Measurements from ENCODE around the gene SH3GL1.
"Not testable (repeated sequence)": the region's sequence is repeated elsewhere in the genome, so short reads cannot be mapped to it uniquely, and the experiment has no call there.

The SH3GL1 gene

GRCh38 chr19:4342314-4342614, 58.1 kb downstream of the SH3GL1 start:
- Histone ChIP-seq H3K4me3 (ENCODE audit: low read depth in 1 of 2, low read length in 2 of 2) (peak overlapping the region; percentile 74 to 88), H3K36me3 (ENCODE audit: insufficient read depth, low read length) (peaks cover 8% of the 10 kb centered on the region), H3K27ac (ENCODE audit: low read depth, low read length) (peak overlapping the region; percentile 98), H3K9ac (ENCODE audit: low read length) (peak overlapping the region; percentile 72), H3K9me3 (ENCODE audit: low read length) (no peaks in the 10 kb centered on the region), H3K27me3 (ENCODE audit: control insufficient read depth in 1 of 2, insufficient read depth in 2 of 2, low read length in 2 of 2) (no peaks in the 10 kb centered on the region), H3K4me1 (ENCODE audit: insufficient read depth, low read length) (peaks cover 12% of the 10 kb centered on the region)

DNA sequence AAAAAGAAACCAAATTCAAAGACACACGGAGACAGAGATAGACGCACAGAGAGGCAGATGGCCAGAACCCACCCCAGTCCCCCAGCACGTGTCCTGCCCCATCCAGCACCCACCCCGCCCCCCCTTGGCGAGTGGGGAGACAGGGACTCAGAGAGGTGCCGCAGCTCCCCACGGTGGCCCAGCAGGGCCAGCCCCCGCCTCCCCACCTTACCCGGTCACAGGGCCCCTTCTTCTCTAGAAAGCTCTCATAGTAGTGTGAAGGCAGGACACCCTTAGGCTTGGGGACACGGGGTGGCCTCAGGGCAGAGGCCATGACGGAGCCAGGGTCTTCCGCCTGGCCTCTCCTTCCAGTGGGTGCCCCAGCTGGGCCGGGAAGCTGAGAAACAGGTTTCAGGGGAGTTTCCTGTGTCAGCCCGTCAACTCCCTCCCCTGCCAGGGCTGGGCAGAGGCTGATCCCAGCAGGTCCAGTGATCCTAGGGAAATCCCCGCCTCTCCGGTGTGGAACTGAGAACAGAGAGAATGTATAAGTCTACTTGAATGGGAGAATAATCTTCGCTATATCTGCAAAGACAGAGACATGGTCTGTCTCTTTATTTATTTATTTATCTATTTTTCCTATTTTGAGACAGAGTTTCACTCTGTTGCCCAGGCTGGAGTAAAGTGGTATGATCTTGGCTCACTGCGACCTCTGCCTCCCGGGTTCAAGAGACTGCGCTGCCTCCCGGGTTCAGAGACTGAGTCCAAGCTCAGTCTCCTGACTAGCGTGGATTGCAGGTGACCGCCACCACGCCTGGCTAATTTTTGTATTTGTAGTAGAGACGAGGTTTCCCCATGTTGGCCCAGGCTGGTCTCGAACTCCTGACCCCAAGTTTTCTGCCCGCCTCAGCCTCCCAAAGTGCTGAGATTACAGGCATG, 61.6 kb downstream of the SH3GL1 start, which contains the start of gene STAP2:
Gene STAP2 (minus strand): TSS at position 387 of the 915 bp plus-strand sequence. CDS start 74 bp downstream, at position 313.
- Histone ChIP-seq H3K9ac (ENCODE audit: low read length) (no peak within 1 kb of the TSS), H3K9me3 (ENCODE audit: low read length) (no peaks in the 10 kb centered on the region), H3K27ac (ENCODE audit: low read depth, low read length) (no peak within 1 kb of the TSS), H3K4me1 (ENCODE audit: insufficient read depth, low read length) (peaks cover 5% of the 10 kb centered on the region), H3K36me3 (ENCODE audit: insufficient read depth, low read length) (no peaks in the 10 kb centered on the region), H3K27me3 (ENCODE audit: control insufficient read depth in 1 of 2, insufficient read depth in 2 of 2, low read length in 2 of 2) (no peaks in the 10 kb centered on the region), H3K4me3 (ENCODE audit: low read depth in 1 of 2, low read length in 2 of 2) (peak within 1 kb of the TSS; percentile 30 to 53)

- no peaks in the 10 kb centered on the region for H3K36me3 ChIP-seq (ENCODE audit: insufficient read depth, low read length)
- peaks cover 5% of the 10 kb centered on the region for H3K4me1 ChIP-seq (ENCODE audit: insufficient read depth, low read length)
- no peak overlapping the region for H3K9ac ChIP-seq (ENCODE audit: low read length)
- no peaks in the 10 kb centered on the region for H3K27me3 ChIP-seq (ENCODE audit: control insufficient read depth in 1 of 2, insufficient read depth in 2 of 2, low read length in 2 of 2)
- peak overlapping the region; percentile 24 to 53 for H3K4me3 ChIP-seq (ENCODE audit: low read depth in 1 of 2, low read length in 2 of 2)
- H3K27ac ChIP-seq (ENCODE audit: low read depth, low read length), result no peak overlapping the region
- no peaks in the 10 kb centered on the region for H3K9me3 ChIP-seq (ENCODE audit: low read length)
Measured at GRCh38 chr19:4337906-4338440, 62.4 kb downstream of the SH3GL1 start.

DNA sequence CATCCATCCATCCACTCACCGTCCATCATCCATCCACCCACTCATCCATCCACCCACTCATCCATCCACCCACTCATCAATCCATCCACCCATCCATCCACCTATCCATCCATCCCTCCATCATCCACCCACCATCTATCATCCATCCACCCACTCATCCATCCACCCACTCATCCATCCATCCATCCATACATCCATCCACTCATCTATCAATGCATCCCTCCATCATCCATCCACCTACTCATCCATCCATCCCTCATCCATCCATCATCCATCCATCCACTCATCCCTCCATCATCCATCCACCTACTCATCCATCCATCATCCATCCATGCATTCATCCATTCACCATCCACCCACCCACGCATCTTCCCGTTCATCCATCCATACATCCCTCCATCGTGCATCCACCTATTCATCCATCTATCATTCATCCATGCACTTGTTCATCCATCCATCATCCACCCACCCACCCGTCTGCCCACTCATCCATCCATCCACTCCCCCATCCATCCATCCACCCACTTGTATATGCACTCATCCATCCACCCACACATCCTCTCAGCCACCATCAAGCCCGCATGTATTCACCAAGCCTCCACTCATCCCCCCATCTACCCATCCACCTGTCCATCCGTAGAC, 65.3 kb downstream of the SH3GL1 start:
- H3K9me3 ChIP-seq (ENCODE audit: low read length), result no peaks in the 10 kb centered on the region
- H3K9ac ChIP-seq (ENCODE audit: low read length), result no peak overlapping the region
- H3K27ac ChIP-seq (ENCODE audit: low read depth, low read length), result no peak overlapping the region
- no peak overlapping the region for H3K4me3 ChIP-seq (ENCODE audit: low read depth in 1 of 2, low read length in 2 of 2)
- H3K36me3 ChIP-seq (ENCODE audit: insufficient read depth, low read length), result no peaks in the 10 kb centered on the region
- H3K4me1 ChIP-seq (ENCODE audit: insufficient read depth, low read length), result no peaks in the 10 kb centered on the region
- H3K27me3 ChIP-seq (ENCODE audit: control insufficient read depth in 1 of 2, insufficient read depth in 2 of 2, low read length in 2 of 2), result no peaks in the 10 kb centered on the region

- peaks cover 0 to 26% of the 10 kb centered on the region in 2 donors for H3K27me3 ChIP-seq (ENCODE audit: control insufficient read depth in 1 of 2, insufficient read depth in 2 of 2, low read length in 2 of 2)
- H3K4me1 ChIP-seq (ENCODE audit: insufficient read depth, low read length), result peaks cover 13% of the 10 kb centered on the region
- H3K36me3 ChIP-seq (ENCODE audit: insufficient read depth, low read length), result no peaks in the 10 kb centered on the region
- H3K27ac ChIP-seq (ENCODE audit: low read depth, low read length), result no peak overlapping the region
- H3K9me3 ChIP-seq (ENCODE audit: low read length), result no peaks in the 10 kb centered on the region
- H3K4me3 ChIP-seq (ENCODE audit: low read depth in 1 of 2, low read length in 2 of 2), result no peak overlapping the region
- H3K9ac ChIP-seq (ENCODE audit: low read length), result no peak overlapping the region
Measured at GRCh38 chr19:4329858-4330257, 70.5 kb downstream of the SH3GL1 start.

DNA sequence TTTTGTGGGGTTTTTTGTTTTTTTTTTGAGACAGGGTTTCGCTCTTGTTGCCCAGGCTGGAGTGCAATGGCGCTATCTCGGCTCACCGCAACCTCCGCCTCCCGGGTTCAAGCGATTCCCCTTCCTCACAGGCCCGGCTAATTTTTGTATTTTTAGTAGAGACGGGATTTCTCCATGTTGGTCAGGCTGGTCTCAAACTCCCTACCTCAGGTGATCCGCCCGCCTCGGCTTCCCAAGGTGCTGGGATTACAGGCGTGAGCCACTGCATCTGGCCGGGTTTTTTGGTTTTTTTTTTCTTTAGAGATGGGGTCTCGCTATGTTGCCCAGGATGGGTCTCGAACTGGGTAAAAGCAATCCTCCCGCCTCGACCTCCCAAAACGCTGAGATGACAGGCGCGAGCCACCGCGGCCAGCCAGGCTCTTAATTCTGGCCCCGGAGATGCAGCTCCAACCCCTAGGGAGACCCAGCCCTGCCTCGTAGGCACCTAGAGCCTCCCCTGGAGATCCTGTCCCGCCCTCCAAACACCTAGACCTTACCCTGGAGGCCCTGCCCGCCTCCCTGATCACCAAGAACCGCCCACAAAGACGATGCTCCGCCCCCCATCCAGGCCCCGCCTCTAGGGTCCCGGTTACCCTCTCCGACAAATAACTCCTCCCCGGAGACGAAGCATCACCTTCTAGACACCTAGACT, 71.2 kb downstream of the SH3GL1 start:
- peaks cover 0 to 26% of the 10 kb centered on the region in 2 donors for H3K27me3 ChIP-seq (ENCODE audit: control insufficient read depth in 1 of 2, insufficient read depth in 2 of 2, low read length in 2 of 2)
- not testable (repeated sequence) for H3K9ac ChIP-seq (ENCODE audit: low read length); H3K36me3 ChIP-seq (ENCODE audit: insufficient read depth, low read length); H3K27ac ChIP-seq (ENCODE audit: low read depth, low read length); H3K9me3 ChIP-seq (ENCODE audit: low read length)
- H3K4me3 ChIP-seq (ENCODE audit: low read depth in 1 of 2, low read length in 2 of 2), result peak overlapping the region in 1 of 2 donors; percentile 47
- H3K4me1 ChIP-seq (ENCODE audit: insufficient read depth, low read length), result peaks cover 13% of the 10 kb centered on the region

- Histone ChIP-seq H3K9ac (ENCODE audit: low read length) (no peak overlapping the region), H3K9me3 (ENCODE audit: low read length) (no peaks in the 10 kb centered on the region), H3K36me3 (ENCODE audit: insufficient read depth, low read length) (no peaks in the 10 kb centered on the region), H3K27me3 (ENCODE audit: control insufficient read depth in 1 of 2, insufficient read depth in 2 of 2, low read length in 2 of 2) (peaks cover 0 to 26% of the 10 kb centered on the region in 2 donors), H3K4me3 (ENCODE audit: low read depth in 1 of 2, low read length in 2 of 2) (peak overlapping the region in 1 of 2 donors; percentile 63), H3K4me1 (ENCODE audit: insufficient read depth, low read length) (peaks cover 13% of the 10 kb centered on the region), H3K27ac (ENCODE audit: low read depth, low read length) (no peak overlapping the region)
Measured at GRCh38 chr19:4328243-4328990, 71.9 kb downstream of the SH3GL1 start.

- no peak overlapping the region for H3K27ac ChIP-seq (ENCODE audit: low read depth, low read length)
- H3K36me3 ChIP-seq (ENCODE audit: insufficient read depth, low read length), result no peaks in the 10 kb centered on the region
- H3K9me3 ChIP-seq (ENCODE audit: low read length), result no peaks in the 10 kb centered on the region
- peak overlapping the region; percentile 27 to 63 for H3K4me3 ChIP-seq (ENCODE audit: low read depth in 1 of 2, low read length in 2 of 2)
- peak overlapping the region; percentile 44 for H3K9ac ChIP-seq (ENCODE audit: low read length)
- peaks cover 0 to 26% of the 10 kb centered on the region in 2 donors for H3K27me3 ChIP-seq (ENCODE audit: control insufficient read depth in 1 of 2, insufficient read depth in 2 of 2, low read length in 2 of 2)
- H3K4me1 ChIP-seq (ENCODE audit: insufficient read depth, low read length), result peaks cover 13% of the 10 kb centered on the region
Measured at GRCh38 chr19:4327877-4328242, 72.5 kb downstream of the SH3GL1 start.

- Histone ChIP-seq H3K4me1 (ENCODE audit: insufficient read depth, low read length) (peaks cover 13% of the 10 kb centered on the region), H3K36me3 (ENCODE audit: insufficient read depth, low read length) (no peaks in the 10 kb centered on the region), H3K9me3 (ENCODE audit: low read length) (no peaks in the 10 kb centered on the region), H3K4me3 (ENCODE audit: low read depth in 1 of 2, low read length in 2 of 2) (peak overlapping the region; percentile 27 to 63), H3K9ac (ENCODE audit: low read length) (peak overlapping the region; percentile 44), H3K27ac (ENCODE audit: low read depth, low read length) (no peak overlapping the region), H3K27me3 (ENCODE audit: control insufficient read depth in 1 of 2, insufficient read depth in 2 of 2, low read length in 2 of 2) (peaks cover 0 to 26% of the 10 kb centered on the region in 2 donors)
Measured at GRCh38 chr19:4327252-4327876, 73.0 kb downstream of the SH3GL1 start.

DNA sequence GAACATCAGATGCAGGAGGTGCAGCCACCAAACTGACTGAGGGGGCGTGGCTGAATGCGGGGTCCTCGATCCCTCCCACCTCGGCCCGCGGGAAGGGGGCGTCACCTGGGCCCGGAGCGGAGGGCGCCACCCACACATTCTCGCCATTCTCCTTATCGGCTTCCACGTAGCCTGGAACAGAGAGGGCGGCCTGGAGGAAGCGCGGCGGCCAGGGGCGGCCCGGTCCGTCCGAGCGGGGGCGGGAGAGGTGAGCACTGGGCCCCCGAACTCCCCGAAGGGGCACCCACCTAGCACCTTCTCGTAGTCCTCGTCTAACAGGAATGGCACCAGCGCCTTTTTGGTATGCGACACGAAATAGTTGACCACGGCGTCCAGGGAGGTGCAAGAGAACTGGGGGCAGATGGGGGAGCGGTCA, 73.5 kb downstream of the SH3GL1 start:
- peaks cover 0 to 26% of the 10 kb centered on the region in 2 donors for H3K27me3 ChIP-seq (ENCODE audit: control insufficient read depth in 1 of 2, insufficient read depth in 2 of 2, low read length in 2 of 2)
- no peak overlapping the region for H3K27ac ChIP-seq (ENCODE audit: low read depth, low read length)
- no peaks in the 10 kb centered on the region for H3K9me3 ChIP-seq (ENCODE audit: low read length)
- H3K4me1 ChIP-seq (ENCODE audit: insufficient read depth, low read length), result peaks cover 13% of the 10 kb centered on the region
- no peak overlapping the region for H3K9ac ChIP-seq (ENCODE audit: low read length)
- H3K4me3 ChIP-seq (ENCODE audit: low read depth in 1 of 2, low read length in 2 of 2), result peak overlapping the region in 1 of 2 donors; percentile 63
- no peaks in the 10 kb centered on the region for H3K36me3 ChIP-seq (ENCODE audit: insufficient read depth, low read length)

Measured in muscle layer of colon (tissue), 2 donors.